ENCODE data around the gene HMCN2.

The HMCN2 gene

GRCh38 chr9:130319944-130320712 lies 54.6 kb downstream of the HMCN2 start:
- DNase-seq (ENCODE audit: low read depth, low spot score): no peak
- H3K4me3 ChIP-seq (ENCODE audit: low read length): no peak overlapping the region

GRCh38 chr9:130320723-130321481 lies 55.3 kb downstream of the HMCN2 start:
- no peak overlapping the region for H3K4me3 ChIP-seq (ENCODE audit: low read length)
- DNase-seq (ENCODE audit: low read depth, low spot score): no peak

- DNase-seq (ENCODE audit: low read depth, low spot score): no peak
- H3K4me3 ChIP-seq (ENCODE audit: low read length): no peak overlapping the region
These were observed 56.0 kb downstream of the HMCN2 start for GRCh38 chr9:130321539-130321938.

- no peak overlapping the region for H3K4me3 ChIP-seq (ENCODE audit: low read length)
- DNase-seq (ENCODE audit: low read depth, low spot score): no peak
These were observed 57.6 kb downstream of the HMCN2 start for GRCh38 chr9:130323051-130323745.

GRCh38 chr9:130325921-130326320 lies 60.4 kb downstream of the HMCN2 start:
- DNase-seq (ENCODE audit: low read depth, low spot score): no peak

GRCh38 chr9:130327070-130327780 lies 61.7 kb downstream of the HMCN2 start:
- no peak overlapping the region for H3K4me3 ChIP-seq (ENCODE audit: low read length)
- DNase-seq (ENCODE audit: low read depth, low spot score): no peak

More at GRCh38 chr9:130325921-130326320, 60.4 kb downstream of the HMCN2 start:
- H3K4me3 ChIP-seq (ENCODE audit: low read length): no peak overlapping the region

GRCh38 chr9:130327781-130328348 lies 62.3 kb downstream of the HMCN2 start:
- no peak for DNase-seq (ENCODE audit: low read depth, low spot score)
- no peak overlapping the region for H3K4me3 ChIP-seq (ENCODE audit: low read length)

- no peak overlapping the region for H3K4me3 ChIP-seq (ENCODE audit: low read length)
- DNase-seq (ENCODE audit: low read depth, low spot score): no peak
These were observed 62.8 kb downstream of the HMCN2 start for GRCh38 chr9:130328349-130328801.

- no peak overlapping the region for H3K4me3 ChIP-seq (ENCODE audit: low read length)
- DNase-seq (ENCODE audit: low read depth, low spot score): no peak
These were observed 63.5 kb downstream of the HMCN2 start for GRCh38 chr9:130329061-130329460.

- H3K4me3 ChIP-seq (ENCODE audit: low read length): no peak overlapping the region
- DNase-seq (ENCODE audit: low read depth, low spot score): no peak
These were observed 64.8 kb downstream of the HMCN2 start for GRCh38 chr9:130330202-130330862.

GRCh38 chr9:130331061-130331460 lies 65.5 kb downstream of the HMCN2 start:
- no peak overlapping the region for H3K4me3 ChIP-seq (ENCODE audit: low read length)
- no peak for DNase-seq (ENCODE audit: low read depth, low spot score)

GRCh38 chr9:130331573-130331972 lies 66.0 kb downstream of the HMCN2 start:
- H3K4me3 ChIP-seq (ENCODE audit: low read length): no peak overlapping the region
- DNase-seq (ENCODE audit: low read depth, low spot score): no peak

- no peak for DNase-seq (ENCODE audit: low read depth, low spot score)
- no peak overlapping the region for H3K4me3 ChIP-seq (ENCODE audit: low read length)
These were observed 66.9 kb downstream of the HMCN2 start for GRCh38 chr9:130332384-130332926.

- DNase-seq (ENCODE audit: low read depth, low spot score): no peak
- H3K4me3 ChIP-seq (ENCODE audit: low read length): no peak overlapping the region
These were observed 67.6 kb downstream of the HMCN2 start for GRCh38 chr9:130333041-130333711.

GRCh38 chr9:130333712-130334062 lies 68.1 kb downstream of the HMCN2 start:
- DNase-seq (ENCODE audit: low read depth, low spot score): no peak
- no peak overlapping the region for H3K4me3 ChIP-seq (ENCODE audit: low read length)

- DNase-seq (ENCODE audit: low read depth, low spot score): no peak
- H3K4me3 ChIP-seq (ENCODE audit: low read length): no peak overlapping the region
These were observed 69.4 kb downstream of the HMCN2 start for GRCh38 chr9:130334915-130335314.

GRCh38 chr9:130336027-130336610 lies 70.6 kb downstream of the HMCN2 start:
- H3K4me3 ChIP-seq (ENCODE audit: low read length): no peak overlapping the region
- no peak for DNase-seq (ENCODE audit: low read depth, low spot score)

Measured in Jurkat, Clone E6-1 (cell line).